Measurements from ENCODE around the gene DAZL. TPM values are rescaled to one million over a fixed set of nuclear protein-coding genes. Genes with fewer than 3 reads are reported as not detected.

DAZL gene
- total and polyA plus RNA-seq, 11 donors: not detected

DNA sequence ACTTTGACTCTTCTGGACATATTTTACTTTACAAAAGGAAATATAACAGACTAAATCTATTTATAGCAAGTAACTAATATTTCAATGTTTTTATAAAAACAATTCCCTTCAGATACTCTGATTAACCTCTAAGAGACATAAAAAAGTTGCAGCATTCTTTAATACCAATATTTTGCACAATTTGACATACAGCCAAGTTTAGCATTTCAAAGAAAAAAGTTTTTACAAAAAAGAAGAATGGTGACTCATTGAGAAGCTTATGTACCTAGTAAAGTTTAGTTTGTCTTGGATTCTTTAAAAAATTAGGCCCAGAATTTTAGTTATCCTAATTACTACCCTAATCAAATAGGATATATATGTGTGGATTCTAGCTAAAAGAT is 17.6 kb downstream of the DAZL start:
- TF ChIP-seq, protein P1, sequence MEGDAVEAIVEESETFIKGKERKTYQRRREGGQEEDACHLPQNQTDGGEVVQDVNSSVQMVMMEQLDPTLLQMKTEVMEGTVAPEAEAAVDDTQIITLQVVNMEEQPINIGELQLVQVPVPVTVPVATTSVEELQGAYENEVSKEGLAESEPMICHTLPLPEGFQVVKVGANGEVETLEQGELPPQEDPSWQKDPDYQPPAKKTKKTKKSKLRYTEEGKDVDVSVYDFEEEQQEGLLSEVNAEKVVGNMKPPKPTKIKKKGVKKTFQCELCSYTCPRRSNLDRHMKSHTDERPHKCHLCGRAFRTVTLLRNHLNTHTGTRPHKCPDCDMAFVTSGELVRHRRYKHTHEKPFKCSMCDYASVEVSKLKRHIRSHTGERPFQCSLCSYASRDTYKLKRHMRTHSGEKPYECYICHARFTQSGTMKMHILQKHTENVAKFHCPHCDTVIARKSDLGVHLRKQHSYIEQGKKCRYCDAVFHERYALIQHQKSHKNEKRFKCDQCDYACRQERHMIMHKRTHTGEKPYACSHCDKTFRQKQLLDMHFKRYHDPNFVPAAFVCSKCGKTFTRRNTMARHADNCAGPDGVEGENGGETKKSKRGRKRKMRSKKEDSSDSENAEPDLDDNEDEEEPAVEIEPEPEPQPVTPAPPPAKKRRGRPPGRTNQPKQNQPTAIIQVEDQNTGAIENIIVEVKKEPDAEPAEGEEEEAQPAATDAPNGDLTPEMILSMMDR (IDR thresholded peaks at IDR 0.05): no peak
- no peak for TF ChIP-seq POLR2A (IDR thresholded peaks at IDR 0.05)
- Histone ChIP-seq H3K9me3 (no peaks in the 10 kb centered on the region), H3K4me3 (no peak overlapping the region), H3K4me1 (no peaks in the 10 kb centered on the region), H3K27me3 (no peaks in the 10 kb centered on the region), H3K36me3 (no peaks in the 10 kb centered on the region), H3K27ac (no peak overlapping the region)
- no peak for DNase-seq
- intact Hi-C loops (cut with DNase I): no loop called here
- ATAC-seq: no peak

DNA sequence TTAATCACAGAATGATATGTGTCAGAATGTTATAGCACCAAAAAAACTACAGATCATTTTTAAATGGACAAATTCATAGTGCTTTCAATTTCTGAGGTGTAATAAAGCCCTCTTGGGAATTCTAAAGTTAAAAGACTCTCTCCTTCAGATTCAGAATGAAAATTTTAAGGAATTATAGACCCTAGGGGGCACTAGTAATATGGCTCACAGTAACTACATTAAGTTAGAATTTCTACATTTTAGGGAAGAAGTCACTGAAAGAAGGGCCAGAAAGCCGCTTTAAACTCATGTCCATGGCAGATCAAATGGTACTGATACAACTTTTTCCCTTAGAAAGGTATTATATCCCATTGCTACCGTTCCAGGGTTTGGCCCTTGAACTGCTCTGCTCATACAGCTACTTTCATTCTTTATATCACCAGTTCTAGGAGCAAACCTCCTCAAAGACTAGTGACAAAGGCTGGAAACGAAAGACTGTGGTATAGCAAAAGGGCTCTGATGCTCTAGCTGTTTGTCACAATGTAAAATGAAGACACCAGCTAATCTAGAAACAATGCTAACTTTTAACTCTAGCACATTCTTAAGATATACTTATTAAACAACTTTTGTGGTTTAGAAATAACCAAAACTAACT is 18.1 kb downstream of the DAZL start:
- H3K4me1 ChIP-seq: no peaks in the 10 kb centered on the region
- intact Hi-C loops (cut with DNase I): no loop called here
- no peak overlapping the region for H3K4me3 ChIP-seq
- TF ChIP-seq, protein P1 (IDR thresholded peaks at IDR 0.05): no peak
- TF ChIP-seq POLR2A (IDR thresholded peaks at IDR 0.05): no peak
- WGBS, 4 donors: 83 to 90% (median 86%) methylated on average over 3 of the region's 3 CpGs
- no peaks in the 10 kb centered on the region for H3K36me3 ChIP-seq
- no peaks in the 10 kb centered on the region for H3K9me3 ChIP-seq
- ATAC-seq: no peak
- no peaks in the 10 kb centered on the region for H3K27me3 ChIP-seq
- DNase-seq: no peak
- H3K27ac ChIP-seq: no peak overlapping the region

DNA sequence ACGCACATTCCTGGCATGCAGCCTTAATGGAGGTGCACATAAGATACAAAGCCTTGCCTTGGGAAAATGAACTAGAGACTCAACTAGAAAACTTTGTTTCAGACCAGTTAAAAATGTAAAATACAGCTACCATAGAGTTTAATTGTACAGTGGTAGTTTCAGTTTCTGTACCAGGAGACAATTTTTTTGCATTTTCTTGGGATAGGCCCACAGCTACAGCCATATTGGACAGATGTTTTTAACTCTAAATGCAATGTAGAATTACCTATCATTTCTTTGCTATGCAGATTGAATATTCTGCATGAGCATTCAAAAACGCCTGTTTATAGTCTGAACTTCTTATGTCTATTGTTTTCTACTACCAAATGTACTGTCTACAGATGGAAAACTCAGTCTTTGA is 20.3 kb downstream of the DAZL start:
- H3K27ac ChIP-seq: no peak overlapping the region
- no peaks in the 10 kb centered on the region for H3K36me3 ChIP-seq
- no peaks in the 10 kb centered on the region for H3K4me1 ChIP-seq
- H3K27me3 ChIP-seq: no peaks in the 10 kb centered on the region
- DNase-seq (no peak), ATAC-seq (no peak)
- WGBS, 4 donors: 66 to 94% (median 91%) methylated on average over 2 of the region's 2 CpGs
- TF ChIP-seq POLR2A (IDR thresholded peaks at IDR 0.05): no peak
- TF ChIP-seq, protein P1 (IDR thresholded peaks at IDR 0.05): no peak
- H3K4me3 ChIP-seq: no peak overlapping the region
- peaks cover 0 to 9% (median 0%) of the 10 kb centered on the region in 12 donors for H3K9me3 ChIP-seq
- intact Hi-C loops (cut with DNase I): no loop called here

DNA sequence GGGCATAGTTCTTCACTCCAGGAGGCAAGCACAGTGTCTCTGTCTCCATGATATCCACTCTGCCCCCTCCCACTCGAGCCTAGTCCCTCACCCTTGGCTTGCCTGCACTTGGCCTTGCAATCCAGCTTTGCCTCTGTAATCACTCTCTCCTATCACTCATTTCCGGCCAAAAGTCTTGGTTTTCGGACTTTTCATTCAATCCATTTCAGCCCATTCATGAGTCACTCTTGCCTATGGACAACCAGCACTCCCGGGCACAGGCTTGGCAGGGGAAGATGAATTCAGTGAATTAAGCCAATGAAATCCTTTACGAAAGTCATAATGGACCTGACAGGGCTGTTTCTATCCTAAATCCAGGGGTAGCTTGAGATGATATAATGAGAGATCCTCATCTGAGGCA is 21.7 kb downstream of the DAZL start:
- TF ChIP-seq, protein P1 (IDR thresholded peaks at IDR 0.05): no peak
- no peak for TF ChIP-seq POLR2A (IDR thresholded peaks at IDR 0.05)
- Histone ChIP-seq H3K27ac (no peak overlapping the region), H3K4me1 (no peaks in the 10 kb centered on the region), H3K4me3 (no peak overlapping the region), H3K36me3 (no peaks in the 10 kb centered on the region), H3K27me3 (no peaks in the 10 kb centered on the region), H3K9me3 (peaks cover 0 to 9% (median 0%) of the 10 kb centered on the region in 12 donors)
- intact Hi-C loops (cut with DNase I): no loop called here
- no peak for ATAC-seq
- DNase-seq: no peak
- 76 to 89% (median 87%) methylated on average over 5 of the region's 5 CpGs for WGBS, 4 donors
